NB4 (cell line): ENCODE data around the gene VAMP4.
"Not testable (repeated sequence)": the region's sequence is repeated elsewhere in the genome, so short reads cannot be mapped to it uniquely, and the experiment has no call there.

Experiments
- DNase-seq: peaks from one replicate; pipeline ENCODE4 v3.0.0; 2010; ENCODE audit warnings: low read depth
- H3K4me3 ChIP-seq: one replicate; pipeline ENCODE4 v1.5.1; 2011; ENCODE audit warnings: mild to moderate bottlenecking, low read depth, low read length, moderate library complexity
- CTCF ChIP-seq: IDR thresholded peaks from one replicate; pipeline ENCODE4 v1.5.1; 2012; ENCODE audit warnings: low read depth, low read length
- MAX ChIP-seq: IDR thresholded peaks from 2 replicates; pipeline ENCODE4 v1.6.1; 2011; ENCODE audit warnings: low read depth, low read length
- MYC ChIP-seq: IDR thresholded peaks from 2 replicates; pipeline ENCODE4 v1.6.1; 2011; ENCODE audit warnings: low read depth, low read length
- POLR2A ChIP-seq: IDR thresholded peaks from 2 replicates; pipeline ENCODE4 v1.6.1; 2011; ENCODE audit warnings: mild to moderate bottlenecking; ENCODE audit not compliant: insufficient read length; ENCODE audit errors: extremely low read depth

Gene VAMP4

DNA sequence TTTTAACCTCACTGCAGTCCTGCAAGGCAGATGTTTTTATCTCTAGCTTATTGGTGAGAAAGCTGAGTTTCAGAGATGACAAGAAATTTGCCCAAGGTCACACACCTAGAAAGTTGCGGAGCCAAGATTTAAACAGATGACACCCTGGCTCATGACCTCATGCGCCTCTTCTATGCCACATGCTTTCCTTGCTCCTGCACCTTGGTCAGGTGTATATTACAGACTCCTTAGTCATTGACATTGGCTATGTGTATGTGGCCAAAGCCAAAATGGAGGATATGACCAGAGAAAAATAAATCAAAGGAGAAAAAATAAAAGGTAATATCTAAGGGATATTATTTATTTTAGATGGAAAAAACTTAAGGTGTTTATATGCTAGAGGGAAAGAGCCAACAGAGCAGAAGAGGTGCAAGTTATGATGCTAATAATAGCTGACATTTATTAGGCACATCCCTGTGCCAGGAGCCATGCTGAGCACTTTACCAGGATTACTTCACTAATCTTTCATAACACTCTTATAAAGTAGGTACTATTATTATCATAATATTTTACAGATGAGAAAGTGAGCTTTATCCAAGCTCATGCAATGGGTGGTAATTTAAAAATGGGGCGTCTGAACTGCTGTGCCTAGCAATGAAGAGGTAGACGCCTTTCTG, 75.6 kb downstream of the VAMP4 start:
- DNase-seq: no peak
- H3K4me3 ChIP-seq: no peak overlapping the region
- no peak for TF ChIP-seq POLR2A
- no peak for TF ChIP-seq CTCF
- TF ChIP-seq MYC: no peak
- no peak for TF ChIP-seq MAX

- H3K4me3 ChIP-seq: no peak overlapping the region
- TF ChIP-seq MAX (no peak), POLR2A (no peak), CTCF (no peak)
- DNase-seq: no peak
Observed at GRCh38 chr1:171664976-171665375, 76.9 kb downstream of the VAMP4 start.

DNA sequence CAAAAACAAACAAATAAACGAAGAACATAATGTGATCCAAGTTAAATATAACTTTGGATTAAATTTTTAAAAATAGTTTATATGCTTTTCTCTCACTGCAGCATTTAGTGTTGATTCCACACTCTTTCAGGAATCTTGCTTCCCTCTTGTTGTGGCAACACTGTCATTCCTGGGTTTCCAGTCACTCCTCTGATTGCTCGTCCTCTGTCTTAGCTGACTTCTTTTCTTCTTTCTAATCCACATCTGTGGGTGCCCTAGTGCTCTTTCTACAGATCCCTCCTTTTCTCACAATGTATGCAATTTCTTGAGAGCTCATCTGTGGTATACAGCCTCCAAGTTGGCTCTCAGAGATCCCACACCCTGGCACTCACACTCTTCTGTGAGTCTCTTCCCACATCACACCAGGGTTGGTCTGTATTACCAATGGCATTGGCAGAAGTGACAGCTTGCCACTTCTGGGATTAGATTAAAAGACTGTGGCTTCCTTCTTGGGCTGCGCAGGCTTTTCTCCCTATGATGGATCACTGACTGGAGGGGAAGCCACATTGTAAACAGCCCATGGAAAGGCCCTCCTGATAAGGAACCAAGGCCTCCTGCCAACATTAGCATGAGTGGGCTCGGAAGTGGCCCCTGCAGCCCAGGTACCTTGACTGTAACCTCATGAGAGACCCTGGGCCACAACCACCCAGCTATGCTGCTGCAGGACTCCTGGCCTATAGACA, 77.8 kb downstream of the VAMP4 start:
- TF ChIP-seq MYC: no peak
- TF ChIP-seq POLR2A: no peak
- TF ChIP-seq MAX: no peak
- DNase-seq: no peak
- no peak overlapping the region for H3K4me3 ChIP-seq

DNA sequence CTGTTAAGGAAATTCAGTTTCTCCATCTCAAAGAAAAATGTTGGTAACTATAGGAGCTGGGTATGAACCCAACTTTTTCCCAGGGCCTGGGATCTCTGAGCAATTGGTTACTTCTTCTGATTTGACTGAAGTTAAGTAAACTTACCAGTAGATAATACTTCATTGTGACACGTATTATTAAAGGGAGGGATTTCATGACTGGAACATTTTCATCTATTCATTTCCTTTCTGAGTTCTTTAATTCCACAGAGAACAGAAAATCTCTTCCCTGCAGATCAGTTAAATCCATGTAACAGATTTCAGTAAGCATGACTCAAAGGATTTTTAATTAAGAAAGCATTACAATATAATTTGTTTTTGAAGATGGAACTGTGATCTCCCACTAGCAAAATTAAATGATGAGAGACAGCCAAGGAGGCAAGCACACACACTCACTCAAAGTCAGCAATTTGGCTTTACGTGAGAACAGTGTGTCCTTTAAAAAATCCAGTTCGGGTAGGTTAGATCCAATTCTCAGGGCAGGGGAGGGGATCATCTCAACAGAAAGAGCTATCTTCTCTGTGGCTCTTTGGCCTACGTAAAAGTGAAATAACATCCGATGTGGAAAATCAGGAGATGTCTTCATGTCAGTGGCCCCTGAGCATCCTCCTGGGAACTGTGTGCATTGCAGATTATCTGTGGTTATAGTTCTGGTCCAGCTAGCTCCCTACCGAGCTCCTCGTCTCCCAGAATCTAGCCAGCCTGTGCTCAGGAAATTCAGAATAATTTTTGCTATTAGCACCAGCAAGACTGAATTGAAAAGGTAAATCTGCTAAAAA, 78.6 kb downstream of the VAMP4 start:
- no peak for DNase-seq
- no peak for TF ChIP-seq POLR2A
- no peak for TF ChIP-seq MYC
- no peak for TF ChIP-seq CTCF
- no peak for TF ChIP-seq MAX
- no peak overlapping the region for H3K4me3 ChIP-seq

DNA sequence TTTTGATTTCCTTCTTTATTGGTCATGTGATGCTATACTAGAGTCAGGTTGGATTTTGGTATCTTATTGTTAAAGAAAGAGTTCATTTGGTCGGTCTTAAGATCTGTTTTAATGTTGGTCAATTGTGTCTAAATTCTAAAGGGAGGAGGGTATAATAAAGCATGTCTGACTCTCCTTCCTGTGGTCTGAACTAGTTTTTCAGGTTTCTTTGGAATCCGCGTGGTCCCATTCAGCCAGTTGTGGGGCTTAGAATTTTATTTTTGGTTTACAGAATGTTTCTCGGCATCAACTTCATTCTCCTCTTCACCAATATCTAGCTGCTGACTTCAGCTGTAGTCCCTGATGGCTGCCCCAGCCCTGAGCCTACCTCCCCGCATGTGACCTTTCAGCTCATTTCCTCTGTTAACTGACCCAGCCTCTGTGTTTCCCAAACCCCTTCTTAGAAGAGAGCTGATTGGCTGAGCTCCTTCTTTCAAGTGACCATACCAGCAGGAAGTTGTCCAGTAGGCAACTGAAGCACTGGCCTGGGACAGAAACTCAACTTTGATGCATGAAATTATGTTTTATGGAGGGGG, 80.7 kb downstream of the VAMP4 start:
- TF ChIP-seq MAX: no peak
- H3K4me3 ChIP-seq: no peak overlapping the region
- no peak for DNase-seq

GRCh38 chr1:171656206-171656605, 85.7 kb downstream of the VAMP4 start:
- DNase-seq: not testable (repeated sequence)

GRCh38 chr1:171655746-171656116, 86.1 kb downstream of the VAMP4 start:
- H3K4me3 ChIP-seq: no peak overlapping the region
- TF ChIP-seq POLR2A (no peak), CTCF (no peak), MYC (no peak), MAX (no peak)
- no peak for DNase-seq

More at GRCh38 chr1:171656206-171656605, 85.7 kb downstream of the VAMP4 start:
- H3K4me3 ChIP-seq: not testable (repeated sequence)
